SU-DHL-6 (cell line): ENCODE results near the gene ADRA2A.

Experiments
- H2AFZ ChIP-seq: fragments of 200-600 bp; sonication (generic); 2 replicates; pipeline ENCODE4 v1.6.1; 2014; ENCODE audit warnings: low read depth, mild to moderate bottlenecking, moderate library complexity, mixed read lengths, antibody characterized with exemption, low read length; ENCODE audit not compliant: severe bottlenecking
- H3F3A ChIP-seq: fragments of 200-600 bp; shearing (Covaris generic); 2 replicates; pipeline ENCODE4 v1.6.0; 2016; ENCODE audit warnings: antibody characterized with exemption, mild to moderate bottlenecking; ENCODE audit not compliant: insufficient read depth
- H3K27ac ChIP-seq: fragments of 200-600 bp; sonication (generic); 2 replicates; pipeline ENCODE4 v1.5.1; 2016; ENCODE audit warnings: low read depth, mild to moderate bottlenecking, low read length, moderate library complexity, mixed read lengths
- H3K27me3 ChIP-seq: fragments of 200-600 bp; sonication (generic), shearing (Covaris generic); 2 replicates; pipeline ENCODE4 v1.6.0; 2014; ENCODE audit warnings: mild to moderate bottlenecking, low read length
- H3K36me3 ChIP-seq: fragments of 200-600 bp; sonication (generic); 2 replicates; pipeline ENCODE4 v1.6.1; 2014; ENCODE audit warnings: mild to moderate bottlenecking, low read length, mixed read lengths
- H3K4me2 ChIP-seq: fragments of 300-600, 200-600 bp; shearing (Covaris generic), sonication (generic); 2 replicates; pipeline ENCODE4 v1.6.0; 2014; ENCODE audit warnings: low read length, low read depth, mild to moderate bottlenecking; ENCODE audit not compliant: poor library complexity, severe bottlenecking
- H3K4me3 ChIP-seq: fragments of 200-600 bp; sonication (generic); 2 replicates; pipeline ENCODE4 v1.5.1; 2014; ENCODE audit warnings: antibody characterized with exemption, low read length, mild to moderate bottlenecking, mixed read lengths; ENCODE audit not compliant: insufficient read depth, poor library complexity, severe bottlenecking
- H3K79me2 ChIP-seq: fragments of 200-600 bp; sonication (generic); 2 replicates; pipeline ENCODE4 v1.6.1; 2014; ENCODE audit warnings: mild to moderate bottlenecking, low read length, moderate library complexity; ENCODE audit not compliant: insufficient read depth
- H3K9ac ChIP-seq: fragments of 200-600 bp; sonication (generic); 2 replicates; pipeline ENCODE4 v1.7.0; 2014; ENCODE audit warnings: mild to moderate bottlenecking, low read length
- H3K9me2 ChIP-seq: fragments of 200-600 bp; sonication (generic); replicated peaks from 2 replicates; pipeline ENCODE4 v1.6.1; 2014; ENCODE audit warnings: low read length; ENCODE audit not compliant: insufficient read depth
- H3K9me3 ChIP-seq: fragments of 200-600 bp; sonication (generic); 2 replicates; pipeline ENCODE4 v1.6.1; 2014; ENCODE audit warnings: low read length, mixed read lengths; ENCODE audit not compliant: insufficient read depth
- H4K20me1 ChIP-seq: fragments of 200-600 bp; sonication (generic); 2 replicates; pipeline ENCODE4 v1.6.1; 2014; ENCODE audit warnings: low read depth, mild to moderate bottlenecking, antibody characterized with exemption, low read length, moderate library complexity, mixed read lengths
- EZH2phosphoT487 ChIP-seq: fragments of 200-600 bp; sonication (generic), shearing (Covaris generic); conservative IDR thresholded peaks from 2 replicates; pipeline ENCODE4 v1.6.1; 2018; ENCODE audit warnings: mild to moderate bottlenecking, antibody characterized with exemption, low read length, moderate library complexity, mixed read lengths
- TF ChIP-seq, protein P1 (sequence below): fragments of 200-600 bp; sonication (generic); IDR thresholded peaks from one replicate; pipeline ENCODE4 v1.5.1; 2017; ENCODE audit warnings: antibody characterized with exemption, mild to moderate bottlenecking, low read length, moderate library complexity; ENCODE audit not compliant: insufficient read depth, poor library complexity, severe bottlenecking

Gene ADRA2A

DNA sequence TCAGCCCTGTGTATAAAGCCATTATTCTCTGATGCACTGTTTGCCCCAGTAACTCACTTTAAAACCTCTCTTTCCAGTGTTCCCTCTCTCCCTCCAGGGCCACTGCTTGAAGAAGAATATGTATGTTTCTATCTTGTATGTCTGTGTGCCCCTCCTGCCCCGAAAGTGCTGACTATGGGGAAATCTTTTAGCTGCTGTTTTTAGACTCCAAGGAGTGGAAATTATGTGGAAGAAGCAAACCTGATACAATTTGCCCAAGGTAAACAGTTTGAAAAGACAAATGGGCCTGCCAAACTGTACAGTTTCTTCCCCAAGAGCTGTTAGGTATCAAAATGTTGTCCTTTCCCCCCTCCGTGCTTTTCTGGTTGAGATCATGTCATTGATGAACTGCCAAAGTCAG, 3.4 kb downstream of the ADRA2A start:
- Histone ChIP-seq H3K27ac (no peak overlapping the region), H3K9ac (no peak overlapping the region), H3K4me3 (no peak overlapping the region), H3F3A (no peaks in the 10 kb centered on the region), H2AFZ (no peak overlapping the region), H3K4me2 (no peak overlapping the region), H3K36me3 (no peaks in the 10 kb centered on the region), H3K9me3 (no peaks in the 10 kb centered on the region), H3K27me3 (no peaks in the 10 kb centered on the region), H4K20me1 (no peaks in the 10 kb centered on the region), H3K9me2 (no peaks in the 10 kb centered on the region), H3K79me2 (no peaks in the 10 kb centered on the region)
- TF ChIP-seq, protein P1, sequence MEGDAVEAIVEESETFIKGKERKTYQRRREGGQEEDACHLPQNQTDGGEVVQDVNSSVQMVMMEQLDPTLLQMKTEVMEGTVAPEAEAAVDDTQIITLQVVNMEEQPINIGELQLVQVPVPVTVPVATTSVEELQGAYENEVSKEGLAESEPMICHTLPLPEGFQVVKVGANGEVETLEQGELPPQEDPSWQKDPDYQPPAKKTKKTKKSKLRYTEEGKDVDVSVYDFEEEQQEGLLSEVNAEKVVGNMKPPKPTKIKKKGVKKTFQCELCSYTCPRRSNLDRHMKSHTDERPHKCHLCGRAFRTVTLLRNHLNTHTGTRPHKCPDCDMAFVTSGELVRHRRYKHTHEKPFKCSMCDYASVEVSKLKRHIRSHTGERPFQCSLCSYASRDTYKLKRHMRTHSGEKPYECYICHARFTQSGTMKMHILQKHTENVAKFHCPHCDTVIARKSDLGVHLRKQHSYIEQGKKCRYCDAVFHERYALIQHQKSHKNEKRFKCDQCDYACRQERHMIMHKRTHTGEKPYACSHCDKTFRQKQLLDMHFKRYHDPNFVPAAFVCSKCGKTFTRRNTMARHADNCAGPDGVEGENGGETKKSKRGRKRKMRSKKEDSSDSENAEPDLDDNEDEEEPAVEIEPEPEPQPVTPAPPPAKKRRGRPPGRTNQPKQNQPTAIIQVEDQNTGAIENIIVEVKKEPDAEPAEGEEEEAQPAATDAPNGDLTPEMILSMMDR, result no peak
- no peak for TF ChIP-seq EZH2phosphoT487

DNA sequence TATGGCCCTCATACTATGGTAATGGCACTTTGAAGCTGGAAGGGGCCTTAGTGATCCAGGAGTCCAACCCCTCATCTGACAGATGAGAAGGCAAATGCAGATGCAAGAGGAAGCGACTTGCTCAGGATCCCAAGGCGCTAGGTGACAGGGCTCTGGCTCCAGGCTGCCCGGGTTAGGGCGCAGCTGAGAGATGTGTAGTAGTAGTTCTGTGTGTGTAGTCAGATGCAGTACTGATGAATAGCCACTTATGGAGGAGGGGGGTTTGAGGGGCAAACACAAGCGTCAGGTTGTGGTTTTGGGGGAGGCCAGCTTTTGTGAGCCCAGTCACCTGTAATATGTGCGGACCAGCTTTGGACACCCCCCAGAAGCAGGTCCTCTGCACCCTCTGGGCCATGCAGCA, 4.8 kb downstream of the ADRA2A start:
- no peaks in the 10 kb centered on the region for H3F3A ChIP-seq
- no peaks in the 10 kb centered on the region for H3K27me3 ChIP-seq
- H4K20me1 ChIP-seq, result no peaks in the 10 kb centered on the region
- no peaks in the 10 kb centered on the region for H3K36me3 ChIP-seq
- H3K9me3 ChIP-seq, result no peaks in the 10 kb centered on the region
- H3K4me3 ChIP-seq, result no peak overlapping the region
- H3K79me2 ChIP-seq, result no peaks in the 10 kb centered on the region
- no peak overlapping the region for H3K4me2 ChIP-seq
- H3K9ac ChIP-seq, result no peak overlapping the region
- H2AFZ ChIP-seq, result no peak overlapping the region
- TF ChIP-seq, protein P1, result no peak
- no peak for TF ChIP-seq EZH2phosphoT487
- no peak overlapping the region for H3K27ac ChIP-seq
- no peaks in the 10 kb centered on the region for H3K9me2 ChIP-seq

DNA sequence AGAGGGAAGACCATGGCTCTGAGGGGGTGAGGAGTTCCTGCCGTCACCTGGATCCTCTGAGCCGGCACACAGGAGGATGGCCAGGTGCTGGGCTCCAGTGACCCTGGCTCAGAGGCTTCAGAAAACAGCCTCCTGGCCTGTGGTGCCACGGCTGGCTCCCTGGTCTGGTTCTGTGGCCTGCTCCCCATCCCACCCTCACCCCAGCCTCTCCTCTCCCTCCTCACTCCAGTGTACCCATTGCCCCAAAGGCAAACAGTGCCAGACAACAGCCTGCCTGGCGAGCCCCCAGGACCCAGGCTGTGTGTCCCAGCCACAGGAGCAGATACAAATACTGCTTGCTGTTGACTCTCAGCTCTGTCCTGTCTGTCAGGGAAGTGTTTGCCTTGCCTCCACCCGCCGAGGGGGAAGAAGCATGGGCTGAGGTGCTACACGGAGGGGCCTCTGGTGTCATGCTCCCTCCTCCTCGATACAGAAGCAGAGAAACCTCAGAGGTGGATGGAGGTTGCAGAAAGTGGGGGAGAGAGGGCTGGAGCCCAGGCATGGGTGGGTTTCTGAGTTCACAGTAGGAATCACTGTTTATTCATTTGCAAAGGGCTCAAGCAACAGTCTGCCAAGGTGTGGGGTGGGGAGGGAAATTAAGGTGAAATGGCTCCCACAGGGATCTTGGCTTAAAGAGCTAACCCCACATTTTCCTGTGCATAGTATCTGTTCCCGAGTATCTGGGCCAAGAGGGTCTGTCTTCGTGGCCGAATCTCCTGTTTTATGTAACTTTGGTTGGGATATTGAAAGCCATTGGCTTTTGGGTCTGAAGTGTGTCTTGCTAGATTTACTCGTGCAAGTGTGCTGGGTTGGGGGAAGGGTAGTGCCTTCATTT, 5.5 kb downstream of the ADRA2A start:
- H4K20me1 ChIP-seq, result no peaks in the 10 kb centered on the region
- H3K79me2 ChIP-seq, result no peaks in the 10 kb centered on the region
- no peaks in the 10 kb centered on the region for H3K36me3 ChIP-seq
- no peak overlapping the region for H3K4me2 ChIP-seq
- no peak overlapping the region for H3K9ac ChIP-seq
- no peak overlapping the region for H3K4me3 ChIP-seq
- H3F3A ChIP-seq, result no peaks in the 10 kb centered on the region
- no peaks in the 10 kb centered on the region for H3K9me3 ChIP-seq
- no peaks in the 10 kb centered on the region for H3K9me2 ChIP-seq
- H2AFZ ChIP-seq, result no peak overlapping the region
- H3K27ac ChIP-seq, result no peak overlapping the region
- no peak for TF ChIP-seq EZH2phosphoT487
- TF ChIP-seq, protein P1, result no peak
- H3K27me3 ChIP-seq, result no peaks in the 10 kb centered on the region
